HepG2 (cell line): ENCODE measurements around the gene TPD52L2. TPM values are rescaled to one million over a fixed set of nuclear protein-coding genes. Genes with fewer than 3 reads are reported as not detected.
A peak's percentile ranks its signal among the peaks of the same experiment; 100 is the strongest.

ENCODE experiments used
- ATAC-seq: fragments of 200-7000 bp; cut with Tn5 transposase; 3 replicates; pipeline ENCODE4 v1.9.1; 2020; ENCODE audit warnings: mild to moderate bottlenecking, moderate library complexity
- BruUV-seq: library from RNA; stranded (reverse); fragments of 400-500 nt; replicated peaks from 2 replicates; lab custom pipeline; 2021; lab: Mats Ljungman, UMichigan
- CTCF ChIA-PET: fragments of 300-600 bp; formaldehyde crosslinking; extraction: SDS; loops from one replicate; lab custom pipeline; 2021; ENCODE audit warnings: low total read pairs, inconsistent platforms, low intra/inter-chr PET ratio; lab: Yijun Ruan, JAX
- POLR2A ChIA-PET: fragments of 350-600 bp; sonication (Branson Sonifier 250); formaldehyde crosslinking; loops from one replicate; lab custom pipeline; 2020; ENCODE audit warnings: antibody characterized with exemption, inconsistent platforms; lab: Yijun Ruan, JAX
- DNase-seq: peaks from one replicate; pipeline ENCODE4 v3.0.0-alpha.2; 2015; ENCODE audit warnings: low spot score
- FAIRE-seq: peaks from 3 replicates; lab custom pipeline; 2011; peaks lifted over from hg19 to GRCh38; lab: Jason Lieb, UNC
- H2AFZ ChIP-seq: one replicate; pipeline ENCODE4 v1.6.1; 2011; ENCODE audit warnings: low read length, inconsistent platforms
- H3K27ac ChIP-seq: fragments of 300-600 bp; 3 replicates; pipeline ENCODE4 v1.8.0; 2011; ENCODE audit warnings: mixed run types, mild to moderate bottlenecking, mixed read lengths, low read length, inconsistent platforms; ENCODE audit not compliant: insufficient read depth; ENCODE audit errors: extremely low read length
- H3K27me3 ChIP-seq, 2 experiments: fragments of 200-600 bp in 1 of 2; 2 replicates in 1 of 2; 3 replicates in 1 of 2; pipeline versions ENCODE4 v1.6.0 to v1.8.0; 2011; ENCODE audit warnings: low read length in 2 of 2, mild to moderate bottlenecking in 2 of 2, moderate library complexity in 2 of 2, inconsistent platforms in 1 of 2; ENCODE audit not compliant: insufficient read depth in 2 of 2, control insufficient read depth in 1 of 2
- H3K36me3 ChIP-seq, 2 experiments: fragments of 200-600 bp in 1 of 2; replicated peaks in 1 of 2; 2 replicates in 1 of 2; 3 replicates in 1 of 2; pipeline versions ENCODE4 v1.5.1 to v1.8.0; 2011; ENCODE audit warnings: low read length in 2 of 2, inconsistent platforms in 1 of 2; ENCODE audit not compliant: insufficient read depth in 2 of 2, control insufficient read depth in 1 of 2
- H3K4me1 ChIP-seq: 2 replicates; pipeline ENCODE4 v1.5.1; 2012; ENCODE audit warnings: low read length, inconsistent platforms; ENCODE audit not compliant: insufficient read depth
- H3K4me2 ChIP-seq: 2 replicates; pipeline ENCODE4 v1.6.0; 2011; ENCODE audit warnings: low read depth, low read length, inconsistent platforms
- H3K4me3 ChIP-seq, 3 experiments: fragments of 200-600 bp in 1 of 3; sonication (generic), shearing (Covaris generic) in 1 of 3; replicated peaks in 1 of 3; 2 replicates each; pipeline ENCODE4 v1.5.1; 2011 to 2016; ENCODE audit warnings: low read length in 3 of 3, inconsistent platforms in 2 of 3, low read depth in 2 of 3, mild to moderate bottlenecking in 2 of 3, control low read depth in 1 of 3, mixed read lengths in 1 of 3; ENCODE audit not compliant: insufficient read depth in 1 of 3
- H3K79me2 ChIP-seq: one replicate; pipeline ENCODE4 v1.6.1; 2011; ENCODE audit warnings: low read length, inconsistent platforms; ENCODE audit not compliant: insufficient read depth
- H3K9ac ChIP-seq: 2 replicates; pipeline ENCODE4 v1.6.0; 2011; ENCODE audit warnings: mild to moderate bottlenecking, low read depth, low read length, inconsistent platforms; ENCODE audit not compliant: insufficient read depth
- H3K9me3 ChIP-seq: 2 replicates; pipeline ENCODE4 v1.5.1; 2012; ENCODE audit warnings: mild to moderate bottlenecking, low read length
- H4K20me1 ChIP-seq: 2 replicates; pipeline ENCODE4 v1.6.0; 2011; ENCODE audit warnings: inconsistent platforms, mild to moderate bottlenecking, low read length, moderate library complexity; ENCODE audit not compliant: insufficient read depth
- AGO2 ChIP-seq: fragments of 200-400 bp; formaldehyde crosslinking; optimal IDR thresholded peaks from 2 replicates; pipeline ENCODE3; 2017; ENCODE audit warnings: mild to moderate bottlenecking, low read depth, low read length, moderate library complexity
- FOXA1 ChIP-seq, 2 experiments: fragments of 450-650 bp in 1 of 2; sonication (generic) in 1 of 2; formaldehyde crosslinking in 1 of 2; IDR thresholded peaks; 2 replicates each; pipeline versions ENCODE4 v1.4.0 to v1.6.1; 2016 to 2020; ENCODE audit warnings: missing genetic modification reagents in 1 of 2
- NRL ChIP-seq: sonication (generic); formaldehyde crosslinking; IDR thresholded peaks from 2 replicates; pipeline ENCODE4 v1.5.0; 2020; ENCODE audit warnings: missing genetic modification reagents, mild to moderate bottlenecking, moderate library complexity, borderline replicate concordance
- RBM22 ChIP-seq: fragments of 200-400 bp; formaldehyde crosslinking; optimal IDR thresholded peaks from 2 replicates; pipeline ENCODE3; 2017; ENCODE audit warnings: mild to moderate bottlenecking, low read length, moderate library complexity
- STAG1 ChIP-seq: sonication (generic); formaldehyde crosslinking; IDR thresholded peaks from 2 replicates; pipeline ENCODE4 v1.4.0; 2020; ENCODE audit warnings: missing genetic modification reagents
- ZBTB38 ChIP-seq: sonication (generic); formaldehyde crosslinking; IDR thresholded peaks from 2 replicates; pipeline ENCODE4 v1.5.1; 2020; ENCODE audit warnings: mild to moderate bottlenecking, missing genetic modification reagents
- ZNF766 ChIP-seq: sonication (generic); formaldehyde crosslinking; IDR thresholded peaks from 2 replicates; pipeline ENCODE4 v1.5.0; 2020; ENCODE audit warnings: missing genetic modification reagents, borderline replicate concordance
- ZNF891 ChIP-seq: sonication (generic); formaldehyde crosslinking; IDR thresholded peaks from 2 replicates; pipeline ENCODE4 v1.5.0; 2020; ENCODE audit warnings: mild to moderate bottlenecking, missing genetic modification reagents
- WGBS: methylation state at CpG from one replicate; pipeline ENCODE4 v1.1.6; 2017; ENCODE audit warnings: low lambda C conversion rate; 5-methylcytosine and 5-hydroxymethylcytosine counted together
- in situ Hi-C: cut with HindIII; loops from 2 replicates; pipeline ENCODE4 v1.10.0; 2017; ENCODE audit warnings: low pct_unique_long_range_greater_than_20kb; ENCODE audit not compliant: extremely low pct_ligation_motif_present
- intact Hi-C: fragments of 100-400 bp; cut with micrococcal nuclease; formaldehyde crosslinking; loops from one replicate; pipeline ENCODE4 v1.10.0; 2022; ENCODE audit not compliant: unreplicated experiment
- polyA plus RNA-seq, 8 experiments: library from polyadenylated mRNA; depleted of rRNA in 3 of 8; stranded (reverse) in 7 of 8; unstranded in 1 of 8; fragments of >200 nt; fragmentation: Illumina TruSeq in 4 of 8; extraction: Trizol in 4 of 8; gene quantifications; 2 replicates each; pipeline versions ENCODE4 v1.2.1 to v1.2.3, GENCODE V29; 2011 to 2016; ENCODE audit warnings: low read depth in 4 of 8, missing spikeins in 1 of 8, mixed read lengths in 1 of 8; ENCODE audit not compliant: insufficient read depth in 1 of 8
- total RNA-seq, 5 experiments: library from RNA; depleted of rRNA; stranded (reverse); fragments of >200 nt; fragmentation: Illumina TruSeq; extraction: Trizol; gene quantifications; 2 replicates each; pipeline ENCODE4 v1.2.3, GENCODE V29; 2016; ENCODE audit warnings: low read depth in 1 of 5
- TF ChIP-seq, protein P1 (sequence below): sonication (generic); formaldehyde crosslinking; IDR thresholded peaks from 2 replicates; pipeline ENCODE4 v1.9.0; 2022; ENCODE audit warnings: missing genetic modification reagents, mild to moderate bottlenecking, borderline replicate concordance
- TF ChIP-seq, protein P2 (sequence below): sonication (generic); formaldehyde crosslinking; IDR thresholded peaks from 2 replicates; pipeline ENCODE4 v1.5.0; 2020; ENCODE audit warnings: missing genetic modification reagents, mild to moderate bottlenecking, borderline replicate concordance
- TF ChIP-seq, protein P3 (sequence below): fragments of 450-650 bp; IDR thresholded peaks from 2 replicates; pipeline ENCODE4 v1.6.1; 2017

Gene TPD52L2
- total and polyA plus RNA-seq, 2 of the 13 experiments (the other 11 are each of a cell fraction or from before 2014, with no cell fraction given), result 156 to 184 TPM

DNA sequence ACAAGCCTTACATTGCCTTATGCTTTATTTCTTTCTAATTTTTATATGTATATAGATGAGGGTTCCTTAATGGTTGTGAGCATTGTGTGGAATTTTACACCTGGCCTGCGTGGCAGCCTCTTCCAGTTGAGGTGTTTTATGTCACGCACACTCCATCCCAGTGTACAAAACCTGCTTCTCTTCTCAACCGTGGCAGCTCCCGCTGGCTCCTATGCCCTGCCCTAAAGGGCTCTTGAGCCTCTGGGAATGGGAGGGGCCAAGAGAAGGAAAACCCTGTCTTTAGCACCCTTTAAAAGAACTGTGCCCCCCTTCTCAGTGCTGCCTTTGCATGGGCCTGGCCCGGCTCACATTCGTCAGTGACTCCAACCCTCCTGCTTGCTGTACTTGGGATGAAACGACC is 25.5 kb downstream of the TPD52L2 start:
- TF ChIP-seq, protein P1, sequence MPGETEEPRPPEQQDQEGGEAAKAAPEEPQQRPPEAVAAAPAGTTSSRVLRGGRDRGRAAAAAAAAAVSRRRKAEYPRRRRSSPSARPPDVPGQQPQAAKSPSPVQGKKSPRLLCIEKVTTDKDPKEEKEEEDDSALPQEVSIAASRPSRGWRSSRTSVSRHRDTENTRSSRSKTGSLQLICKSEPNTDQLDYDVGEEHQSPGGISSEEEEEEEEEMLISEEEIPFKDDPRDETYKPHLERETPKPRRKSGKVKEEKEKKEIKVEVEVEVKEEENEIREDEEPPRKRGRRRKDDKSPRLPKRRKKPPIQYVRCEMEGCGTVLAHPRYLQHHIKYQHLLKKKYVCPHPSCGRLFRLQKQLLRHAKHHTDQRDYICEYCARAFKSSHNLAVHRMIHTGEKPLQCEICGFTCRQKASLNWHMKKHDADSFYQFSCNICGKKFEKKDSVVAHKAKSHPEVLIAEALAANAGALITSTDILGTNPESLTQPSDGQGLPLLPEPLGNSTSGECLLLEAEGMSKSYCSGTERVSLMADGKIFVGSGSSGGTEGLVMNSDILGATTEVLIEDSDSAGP (CRISPR knock-in tag), result 0 out of 2 replicates have a peak, but pooled peaks have one; percentile 24
- TF ChIP-seq FOXA1 (IDR thresholded peaks at IDR 0.05), result no peak
- TF ChIP-seq FOXA1 (CRISPR knock-in tag; IDR thresholded peaks at IDR 0.05), result no peak
- no peak overlapping the region for H2AFZ ChIP-seq
- H3K9ac ChIP-seq, result no peak overlapping the region
- no peaks in the 10 kb centered on the region; a peak in 1 of 5 replicates for H3K27me3 ChIP-seq
- H3K4me3 ChIP-seq, result no peak overlapping the region
- peaks cover 34 to 54% of the 10 kb centered on the region in 2 experiments for H3K36me3 ChIP-seq
- H3K27ac ChIP-seq, result no peak overlapping the region
- BruUV-seq, result TSS peak; percentile 50
- 97% methylated on average over 7 of the region's 7 CpGs for WGBS
- peaks cover 7% of the 10 kb centered on the region for H3K4me1 ChIP-seq
- ATAC-seq (no peak), FAIRE-seq (no peak), DNase-seq (no peak)
- peaks cover 1% of the 10 kb centered on the region for H3K79me2 ChIP-seq
- no peak overlapping the region for H3K4me2 ChIP-seq
- ChIA-PET CTCF (no interaction called here), POLR2A (no interaction called here)
- H4K20me1 ChIP-seq, result peaks cover 9% of the 10 kb centered on the region; the same call in 1 of the 2 replicates
- intact Hi-C loops (no loop called here), in situ Hi-C loops (no loop called here)
- H3K9me3 ChIP-seq, result no peaks in the 10 kb centered on the region

DNA sequence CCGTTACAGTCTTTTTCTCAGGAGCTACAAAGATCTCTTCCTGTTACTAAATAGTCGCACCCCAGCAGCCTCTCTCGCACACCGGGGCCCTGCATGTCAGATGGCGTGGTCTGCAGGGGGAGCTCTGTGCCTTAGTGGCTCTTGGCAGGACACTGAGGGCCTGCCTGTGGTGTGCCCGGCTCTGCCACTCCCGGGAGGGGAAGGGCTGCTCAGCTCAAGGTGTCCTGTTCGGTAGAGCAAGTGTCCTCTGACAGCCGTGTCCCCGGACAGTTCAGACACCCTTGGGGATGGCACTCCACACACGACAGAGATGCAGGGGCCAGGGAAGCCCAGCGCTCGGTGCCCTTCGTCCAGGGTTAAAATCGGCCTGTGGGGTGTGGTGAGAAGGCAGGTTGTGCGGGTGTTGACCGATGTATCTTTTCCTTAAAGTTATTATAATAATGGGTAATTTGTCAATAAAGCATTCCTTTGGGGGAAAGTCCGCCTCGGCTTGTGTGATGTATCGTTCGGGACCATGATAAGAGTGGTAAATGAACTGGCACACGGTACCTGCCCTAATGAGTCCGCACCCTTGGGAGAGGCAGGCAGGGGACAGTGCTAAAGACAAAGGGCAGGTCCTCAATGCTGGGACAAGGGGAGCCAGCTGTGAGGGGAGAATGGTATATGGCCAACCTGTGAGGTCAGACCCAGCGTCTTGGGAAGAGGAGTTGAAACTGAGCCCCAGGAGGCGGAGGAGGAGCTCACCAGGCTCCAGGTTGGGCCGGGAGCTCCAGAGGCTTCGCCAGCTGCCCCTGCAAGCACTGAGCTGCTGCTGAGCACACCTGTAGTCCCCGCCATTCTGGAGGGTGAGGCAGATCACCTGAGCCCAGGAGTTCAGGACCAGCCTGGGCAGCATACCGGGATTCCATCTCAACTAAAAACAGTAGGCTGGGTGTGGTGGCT is 26.3 kb downstream of the TPD52L2 start:
- WGBS, result 96% methylated on average over 25 of the region's 29 CpGs
- H3K36me3 ChIP-seq, result peaks cover 31 to 49% of the 10 kb centered on the region in 2 experiments
- H3K4me3 ChIP-seq, result no peak overlapping the region
- TF ChIP-seq STAG1 (peak; percentile 15; the same call in 1 of the 2 replicates), ZNF891 (peak; percentile 69), RBM22 (peak; percentile 77), ZBTB38 (CRISPR knock-in tag) (peak; percentile 41; the same call in 1 of the 2 replicates), AGO2 (peak; percentile 69), ZNF766 (no peak), NRL (peak; percentile 45; the same call in 1 of the 2 replicates)
- TF ChIP-seq, protein P2, sequence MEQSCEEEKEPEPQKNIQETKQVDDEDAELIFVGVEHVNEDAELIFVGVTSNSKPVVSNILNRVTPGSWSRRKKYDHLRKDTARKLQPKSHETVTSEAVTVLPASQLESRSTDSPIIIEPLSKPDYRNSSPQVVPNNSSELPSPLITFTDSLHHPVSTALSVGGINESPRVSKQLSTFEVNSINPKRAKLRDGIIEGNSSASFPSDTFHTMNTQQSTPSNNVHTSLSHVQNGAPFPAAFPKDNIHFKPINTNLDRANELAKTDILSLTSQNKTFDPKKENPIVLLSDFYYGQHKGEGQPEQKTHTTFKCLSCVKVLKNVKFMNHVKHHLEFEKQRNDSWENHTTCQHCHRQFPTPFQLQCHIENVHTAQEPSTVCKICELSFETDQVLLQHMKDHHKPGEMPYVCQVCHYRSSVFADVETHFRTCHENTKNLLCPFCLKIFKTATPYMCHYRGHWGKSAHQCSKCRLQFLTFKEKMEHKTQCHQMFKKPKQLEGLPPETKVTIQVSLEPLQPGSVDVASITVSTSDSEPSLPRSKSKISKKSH, result peak; percentile 39; the same call in 1 of the 2 replicates
- TF ChIP-seq, protein P3, sequence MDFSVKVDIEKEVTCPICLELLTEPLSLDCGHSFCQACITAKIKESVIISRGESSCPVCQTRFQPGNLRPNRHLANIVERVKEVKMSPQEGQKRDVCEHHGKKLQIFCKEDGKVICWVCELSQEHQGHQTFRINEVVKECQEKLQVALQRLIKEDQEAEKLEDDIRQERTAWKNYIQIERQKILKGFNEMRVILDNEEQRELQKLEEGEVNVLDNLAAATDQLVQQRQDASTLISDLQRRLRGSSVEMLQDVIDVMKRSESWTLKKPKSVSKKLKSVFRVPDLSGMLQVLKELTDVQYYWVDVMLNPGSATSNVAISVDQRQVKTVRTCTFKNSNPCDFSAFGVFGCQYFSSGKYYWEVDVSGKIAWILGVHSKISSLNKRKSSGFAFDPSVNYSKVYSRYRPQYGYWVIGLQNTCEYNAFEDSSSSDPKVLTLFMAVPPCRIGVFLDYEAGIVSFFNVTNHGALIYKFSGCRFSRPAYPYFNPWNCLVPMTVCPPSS, result no peak

More for the DNA sequence above, 26.3 kb downstream of the TPD52L2 start:
- Histone ChIP-seq H3K4me2 (no peak overlapping the region), H3K9me3 (no peaks in the 10 kb centered on the region), H4K20me1 (peaks cover 12% of the 10 kb centered on the region; the same call in 1 of the 2 replicates), H3K9ac (no peak overlapping the region), H3K27ac (no peak overlapping the region), H2AFZ (no peak overlapping the region), H3K79me2 (peaks cover 8% of the 10 kb centered on the region), H3K27me3 (no peaks in the 10 kb centered on the region; a peak in 1 of 5 replicates), H3K4me1 (peaks cover 8% of the 10 kb centered on the region)
- ChIA-PET POLR2A (interaction anchor here (1.8 kb wide), 1 partner anchor 26 kb away, joined by 6 read pairs; the partner anchor contains the start of gene TPD52L2), CTCF (no interaction called here)
- intact Hi-C loops, result no loop called here
- in situ Hi-C loops, result no loop called here
- ATAC-seq (no peak), DNase-seq (no peak), FAIRE-seq (no peak)
- BruUV-seq, result no TSS peak
